Pancreas (tissue), 10 donors: ENCODE measurements around the gene FANK1. TPM values are rescaled to one million over a fixed set of nuclear protein-coding genes. Genes with fewer than 3 reads are reported as not detected.
A peak's percentile ranks its signal among the peaks of the same experiment; 100 is the strongest.
"Not testable (repeated sequence)": the region's sequence is repeated elsewhere in the genome, so short reads cannot be mapped to it uniquely, and the experiment has no call there.

Source experiments
- ATAC-seq, 4 donors: fragments of 200-7000 bp; cut with Tn5 transposase; one replicate each; pipeline versions ENCODE4 v1.8.0 to v1.9.1; 2020; ENCODE audit warnings: mild to moderate bottlenecking in 4 of 4, moderate library complexity in 4 of 4
- DNase-seq, 6 donors: peaks; one replicate each; pipeline ENCODE4 v3.0.0-alpha.2; 2020
- FAIRE-seq: peaks from 2 replicates; lab custom pipeline; 2012; peaks lifted over from hg19 to GRCh38; lab: Jason Lieb, UNC
- H3K27ac ChIP-seq, 4 donors: fragments of 200-600 bp; sonication (generic); 1 replicate in 3 of 4; 2 replicates in 1 of 4; pipeline versions ENCODE4 v1.5.0 to v1.8.0; 2020
- H3K27me3 ChIP-seq, 4 donors: fragments of 200-600 bp; one replicate each; pipeline ENCODE4 v1.8.0; 2021
- H3K36me3 ChIP-seq, 3 donors: fragments of 200-600 bp; sonication (generic) in 1 of 3; one replicate each; pipeline versions ENCODE4 v1.5.0 to v1.8.0; 2020 to 2021
- H3K4me1 ChIP-seq, 3 donors: fragments of 200-600 bp; one replicate each; pipeline ENCODE4 v1.8.0; 2021
- H3K4me3 ChIP-seq, 4 donors: fragments of 200-600 bp; sonication (generic) in 2 of 4; one replicate each; pipeline versions ENCODE4 v1.5.0 to v1.8.0; 2020 to 2021
- H3K9me3 ChIP-seq, 4 donors: fragments of 200-600 bp; one replicate each; pipeline ENCODE4 v1.8.0; 2021
- CTCF ChIP-seq, 4 donors: fragments of 200-600 bp; sonication (generic) in 3 of 4; IDR thresholded peaks; one replicate each; pipeline versions ENCODE4 v1.5.0 to v1.8.0; 2021; ENCODE audit warnings: antibody characterized with exemption in 4 of 4
- WGBS, 2 donors: extraction: QIAGEN DNeasy Blood & Tissue Kit; methylation state at CpG; one replicate each; pipeline ENCODE4 v1.1.7; 2013; 5-methylcytosine and 5-hydroxymethylcytosine counted together
- intact Hi-C, 3 donors: fragments of 100-400 bp; cut with DNase I; formaldehyde crosslinking; loops; one replicate each; pipeline versions ENCODE4 v1.11.1 to v1.14.2; 2022
- polyA plus RNA-seq, 2 donors: library from polyadenylated mRNA; stranded (reverse); fragments of 200-250 nt; gene quantifications; one replicate each; pipeline ENCODE4 v1.2.3, GENCODE V29; 2013
- total RNA-seq, 6 donors: library from RNA; stranded (reverse); fragmentation: NEBNext Ultra II Directional in 4 of 6; extraction: Animal tissue kit (Norgen Biotek cat#: 25700) in 4 of 6; gene quantifications; one replicate each; pipeline versions ENCODE4 v1.2.1 to v1.2.4, GENCODE V29; 2021 to 2023
- donor health status: healthy with polysubstance abuse.
- donor health status: DM: no; HTN: no; CAD: no; lungs with moderate emphysema.
- donor health status: DM: no; HTN: no; CAD: no.
- donor health status: control.
- donor health status: control.
- donor health status: Bipolar disorder and iron deficiency.
- donor health status: DM: yes; HTN: yes; CAD: no.
- donor health status: DM: no; HTN: no; CAD: no.
- donor health status: DM: no; HTN: no; CAD: no.
- donor health status: DM: yes; HTN: yes; CAD: no.

The FANK1 gene
- total and polyA plus RNA-seq, 8 donors: 1.6 to 13.2 (median 3.2) TPM

GRCh38 chr10:125905069-125905994 lies 9.0 kb downstream of the FANK1 start:
- intact Hi-C loops, H3K9me3 ChIP-seq: not testable (repeated sequence)
- WGBS, 2 donors: 63 to 69% methylated on average over 5 of the region's 5 CpGs

DNA sequence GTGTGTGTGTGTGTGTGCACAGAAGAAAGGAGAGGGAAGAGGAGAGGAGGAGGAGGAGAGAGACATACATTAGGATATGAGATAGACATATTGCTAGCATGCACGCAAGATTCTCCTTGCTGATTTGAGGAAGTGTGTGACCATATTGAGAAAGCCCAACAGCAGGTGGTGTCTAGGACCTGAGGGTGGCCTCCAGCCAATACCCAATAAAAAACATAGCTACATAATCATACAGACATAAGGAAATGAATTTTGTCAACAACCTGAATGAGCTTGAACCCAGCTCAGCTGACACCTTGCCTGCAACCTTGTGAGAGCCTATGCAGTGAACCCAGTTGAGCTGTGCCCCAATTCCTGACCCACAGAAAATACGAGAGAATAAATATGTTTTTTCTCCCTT lies 11.2 kb downstream of the FANK1 start:
- H3K9me3 ChIP-seq: not testable (repeated sequence)

More at GRCh38 chr10:125905069-125905994, 9.0 kb downstream of the FANK1 start:
- not testable (repeated sequence) for H3K36me3 ChIP-seq, H3K4me1 ChIP-seq, H3K27ac ChIP-seq, H3K4me3 ChIP-seq, DNase-seq, FAIRE-seq, H3K27me3 ChIP-seq
- ATAC-seq: peak in 3 of 4 donors; percentile 22 to 55 (median 35)

GRCh38 chr10:125908813-125909212 lies 12.4 kb downstream of the FANK1 start:
- DNase-seq, H3K36me3 ChIP-seq, intact Hi-C loops, H3K27me3 ChIP-seq, H3K27ac ChIP-seq, H3K9me3 ChIP-seq, FAIRE-seq, H3K4me3 ChIP-seq, ATAC-seq: not testable (repeated sequence)
- WGBS, 2 donors: 39 to 41% methylated on average over 2 of the region's 2 CpGs
- H3K4me1 ChIP-seq: peaks cover 7 to 22% (median 18%) of the 10 kb centered on the region in 3 donors

More for the DNA sequence above, 11.2 kb downstream of the FANK1 start:
- 56 to 59% methylated on average over 2 of the region's 2 CpGs for WGBS, 2 donors
- H3K4me1 ChIP-seq: peaks cover 2 to 12% (median 10%) of the 10 kb centered on the region in 3 donors
- H3K27ac ChIP-seq, DNase-seq, ATAC-seq, H3K27me3 ChIP-seq, intact Hi-C loops, FAIRE-seq, H3K36me3 ChIP-seq, H3K4me3 ChIP-seq: not testable (repeated sequence)

- intact Hi-C loops, H3K27ac ChIP-seq, H3K9me3 ChIP-seq, H3K4me3 ChIP-seq, FAIRE-seq, H3K27me3 ChIP-seq, H3K36me3 ChIP-seq, DNase-seq, ATAC-seq: not testable (repeated sequence)
- WGBS, 2 donors: 58 to 82% methylated on average over 3 of the region's 3 CpGs
- peaks cover 7 to 27% (median 18%) of the 10 kb centered on the region in 3 donors for H3K4me1 ChIP-seq
These were observed 13.1 kb downstream of the FANK1 start for GRCh38 chr10:125909491-125909890.

DNA sequence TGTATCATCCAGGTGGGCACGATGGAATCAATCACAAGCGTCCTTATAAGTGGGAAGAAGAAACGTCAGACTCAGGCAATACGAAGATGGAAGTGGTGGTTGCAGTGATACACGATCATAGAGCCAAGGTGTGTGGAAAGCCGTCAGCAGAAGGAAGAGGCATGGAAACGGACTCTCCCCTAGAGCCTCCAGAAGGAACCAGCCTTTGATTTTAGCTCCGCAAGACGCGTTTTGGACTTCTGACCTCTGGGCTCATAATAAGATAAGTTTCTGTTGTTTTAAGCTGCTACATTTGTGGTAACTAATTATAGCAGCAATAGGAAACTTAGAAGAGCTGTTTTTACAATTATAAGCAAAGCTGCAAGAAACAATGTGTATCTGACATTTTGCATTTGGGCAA lies 14.8 kb downstream of the FANK1 start:
- TF ChIP-seq CTCF (IDR thresholded peaks at IDR 0.05): no peak
- H3K9me3 ChIP-seq: no peaks in the 10 kb centered on the region
- ATAC-seq (peak; percentile 49 to 70 (median 58)), FAIRE-seq (no peak), DNase-seq (peak in 1 of 6 donors; percentile 39)
- no peak overlapping the region for H3K4me3 ChIP-seq
- intact Hi-C loops: no loop called here
- 43 to 44% methylated on average over 10 of the region's 10 CpGs for WGBS, 2 donors
- H3K4me1 ChIP-seq: peaks cover 7 to 27% (median 8%) of the 10 kb centered on the region in 3 donors
- no peaks in the 10 kb centered on the region for H3K27me3 ChIP-seq
- peak overlapping the region; percentile 14 to 64 (median 58) for H3K27ac ChIP-seq
- no peaks in the 10 kb centered on the region for H3K36me3 ChIP-seq

GRCh38 chr10:125911990-125912389 lies 15.6 kb downstream of the FANK1 start:
- Histone ChIP-seq H3K27me3 (no peaks in the 10 kb centered on the region), H3K36me3 (no peaks in the 10 kb centered on the region), H3K4me1 (peaks cover 7 to 23% (median 8%) of the 10 kb centered on the region in 3 donors), H3K4me3 (no peak overlapping the region), H3K27ac (peak overlapping the region; percentile 14 to 64 (median 60)), H3K9me3 (no peaks in the 10 kb centered on the region)
- no peak for TF ChIP-seq CTCF (IDR thresholded peaks at IDR 0.05)
- intact Hi-C loops: no loop called here
- FAIRE-seq (no peak), DNase-seq (peak in 5 of 6 donors; percentile 72 to 86 (median 80)), ATAC-seq (peak; percentile 88 to 94 (median 90))
- WGBS, 2 donors: 17 to 18% methylated on average over 4 of the region's 4 CpGs

DNA sequence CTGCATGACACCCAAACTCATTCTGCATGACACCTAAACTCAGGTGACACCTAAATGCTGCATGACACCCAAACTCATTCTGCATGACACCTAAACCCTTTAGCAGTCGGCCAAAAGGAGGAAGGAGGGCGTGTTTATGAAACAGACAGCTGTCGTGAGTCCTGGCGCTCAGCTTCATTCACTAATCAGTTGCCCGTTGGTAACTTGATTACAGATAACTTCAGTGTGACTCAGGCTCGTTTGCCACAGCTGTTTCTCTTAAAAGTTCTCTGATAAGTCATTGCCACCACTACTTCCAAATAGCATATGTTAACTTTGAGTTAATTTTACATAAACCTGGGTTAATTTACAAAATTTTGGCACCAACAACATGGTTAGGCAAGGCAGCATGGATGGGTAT lies 16.9 kb downstream of the FANK1 start:
- H3K27ac ChIP-seq: peak overlapping the region; percentile 12 to 64 (median 51)
- H3K36me3 ChIP-seq, FAIRE-seq, H3K27me3 ChIP-seq, H3K4me3 ChIP-seq, intact Hi-C loops, H3K9me3 ChIP-seq: not testable (repeated sequence)
- peaks cover 7 to 23% (median 8%) of the 10 kb centered on the region in 3 donors for H3K4me1 ChIP-seq
- 27 to 35% methylated on average over 6 of the region's 6 CpGs for WGBS, 2 donors
- ATAC-seq (peak; percentile 49 to 66 (median 54)), DNase-seq (peak in 3 of 6 donors; percentile 34 to 46 (median 42))
